Epithelial cell of esophagus (primary cell): Measurements from ENCODE around the gene SRPK3.

Experiments used
- DNase-seq: peaks from one replicate; pipeline ENCODE4 v3.0.0; 2010; ENCODE audit warnings: low read depth
- H3K4me3 ChIP-seq: 2 replicates; pipeline ENCODE4 v1.5.1; 2011; ENCODE audit warnings: mild to moderate bottlenecking, low read length, control low read depth
- CTCF ChIP-seq: IDR thresholded peaks from 2 replicates; pipeline ENCODE4 v1.5.1; 2011; ENCODE audit warnings: low read depth, mild to moderate bottlenecking, low read length, control low read depth, inconsistent platforms; ENCODE audit not compliant: insufficient read depth; ENCODE audit errors: missing control alignments

SRPK3 gene

GRCh38 chrX:153780678-153781427 is at the start of gene SRPK3:
TSS of gene SRPK3 (plus strand) at chrX:153781041. CDS start at chrX:153781087, 46 bp downstream.
- no peak within 1 kb of the TSS for H3K4me3 ChIP-seq
- TF ChIP-seq CTCF: no peak
- no peak for DNase-seq

GRCh38 chrX:153731117-153731844 is 49.6 kb upstream of the SRPK3 start:
- DNase-seq: no peak
- H3K4me3 ChIP-seq: no peak overlapping the region
- no peak for TF ChIP-seq CTCF

GRCh38 chrX:153731845-153732215 is 49.0 kb upstream of the SRPK3 start:
- no peak overlapping the region for H3K4me3 ChIP-seq
- DNase-seq: no peak
- TF ChIP-seq CTCF: no peak

GRCh38 chrX:153732401-153732800 is 48.4 kb upstream of the SRPK3 start:
- H3K4me3 ChIP-seq: no peak overlapping the region
- TF ChIP-seq CTCF: no peak
- peak; percentile 54 for DNase-seq

- DNase-seq: no peak
- no peak overlapping the region for H3K4me3 ChIP-seq
- no peak for TF ChIP-seq CTCF
These were observed 47.1 kb upstream of the SRPK3 start for GRCh38 chrX:153733651-153734240.

GRCh38 chrX:153734871-153735270 is 46.0 kb upstream of the SRPK3 start:
- DNase-seq: no peak
- TF ChIP-seq CTCF: no peak
- no peak overlapping the region for H3K4me3 ChIP-seq

- no peak overlapping the region for H3K4me3 ChIP-seq
- peak; percentile 18 for TF ChIP-seq CTCF
- no peak for DNase-seq
These were observed 45.6 kb upstream of the SRPK3 start for GRCh38 chrX:153735274-153735673.
